Progenitor cell of endocrine pancreas (in vitro differentiated cells): ENCODE results near the gene PDE7B. TPM values are rescaled to one million over a fixed set of nuclear protein-coding genes. Genes with fewer than 3 reads are reported as not detected.
A peak's percentile ranks its signal among the peaks of the same experiment; 100 is the strongest.
"Not testable (repeated sequence)": the region's sequence is repeated elsewhere in the genome, so short reads cannot be mapped to it uniquely, and the experiment has no call there.

ENCODE experiments used
- DNase-seq: peaks from one replicate; pipeline ENCODE4 v3.0.0; 2021; ENCODE audit warnings: low spot score; ENCODE audit not compliant: unreplicated experiment
- H3K27ac Mint-ChIP-seq: 2 replicates; pipeline ENCODE4 v1.8.0; 2021; ENCODE audit warnings: mild to moderate bottlenecking, moderate library complexity, mixed read lengths
- H3K27me3 Mint-ChIP-seq: 2 replicates; pipeline ENCODE4 v1.8.0; 2021; ENCODE audit warnings: mixed read lengths
- H3K36me3 Mint-ChIP-seq: 2 replicates; pipeline ENCODE4 v1.8.0; 2022; ENCODE audit warnings: mixed read lengths; ENCODE audit not compliant: insufficient read depth
- H3K4me1 Mint-ChIP-seq: 2 replicates; pipeline ENCODE4 v1.8.0; 2021; ENCODE audit warnings: low read depth, mixed read lengths
- H3K4me3 Mint-ChIP-seq: 2 replicates; pipeline ENCODE4 v1.8.0; 2021; ENCODE audit warnings: low read depth, mild to moderate bottlenecking, moderate library complexity, mixed read lengths
- H3K9me3 Mint-ChIP-seq: 2 replicates; pipeline ENCODE4 v1.8.0; 2021; ENCODE audit warnings: low read depth, mixed read lengths
- CTCF ChIP-seq: fragments of 200-600 bp; sonication (generic); IDR thresholded peaks from one replicate; pipeline ENCODE4 v1.5.0; 2021; ENCODE audit warnings: antibody characterized with exemption, mild to moderate bottlenecking; ENCODE audit not compliant: unreplicated experiment
- total RNA-seq: library from RNA; stranded (reverse); gene quantifications from 2 replicates; pipeline ENCODE4 v1.2.1, GENCODE V29; 2021

The PDE7B gene
- total RNA-seq, 1 donor from 2014 or later, result 0.07 TPM

- no peak for TF ChIP-seq CTCF
- Mint-ChIP-seq H3K27ac (no peak overlapping the region), H3K4me1 (peaks cover 16% of the 10 kb centered on the region), H3K9me3 (no peaks in the 10 kb centered on the region), H3K4me3 (no peak overlapping the region), H3K36me3 (no peaks in the 10 kb centered on the region), H3K27me3 (no peaks in the 10 kb centered on the region)
- no peak for DNase-seq
These were observed 283.2 kb downstream of the PDE7B start for GRCh38 chr6:136134751-136135150.

- Mint-ChIP-seq H3K4me3 (no peak overlapping the region), H3K27me3 (no peaks in the 10 kb centered on the region), H3K27ac (no peak overlapping the region), H3K4me1 (peaks cover 16% of the 10 kb centered on the region), H3K36me3 (peaks cover 2% of the 10 kb centered on the region), H3K9me3 (no peaks in the 10 kb centered on the region)
- DNase-seq, result no peak
- no peak for TF ChIP-seq CTCF
These were observed 284.8 kb downstream of the PDE7B start for GRCh38 chr6:136136274-136136673.

- Mint-ChIP-seq H3K4me1 (peaks cover 14% of the 10 kb centered on the region), H3K36me3 (peaks cover 7% of the 10 kb centered on the region), H3K27me3 (no peaks in the 10 kb centered on the region), H3K4me3 (no peak overlapping the region), H3K27ac (peak overlapping the region; percentile 34), H3K9me3 (peaks cover 7% of the 10 kb centered on the region)
- DNase-seq, result no peak
- TF ChIP-seq CTCF, result no peak
These were observed 285.6 kb downstream of the PDE7B start for GRCh38 chr6:136137008-136137692.

GRCh38 chr6:136137739-136138402 lies 286.4 kb downstream of the PDE7B start:
- no peak for TF ChIP-seq CTCF
- peak overlapping the region; percentile 76 for H3K27ac Mint-ChIP-seq

GRCh38 chr6:136139111-136139510 lies 287.6 kb downstream of the PDE7B start:
- H3K4me3 Mint-ChIP-seq, H3K27ac Mint-ChIP-seq, H3K9me3 Mint-ChIP-seq, H3K36me3 Mint-ChIP-seq, DNase-seq, H3K27me3 Mint-ChIP-seq: not testable (repeated sequence)
- H3K4me1 Mint-ChIP-seq, result peaks cover 12% of the 10 kb centered on the region

More at GRCh38 chr6:136137739-136138402, 286.4 kb downstream of the PDE7B start:
- Mint-ChIP-seq H3K4me3 (no peak overlapping the region), H3K4me1 (peaks cover 14% of the 10 kb centered on the region), H3K27me3 (no peaks in the 10 kb centered on the region), H3K36me3 (peaks cover 9% of the 10 kb centered on the region), H3K9me3 (peaks cover 10% of the 10 kb centered on the region)
- DNase-seq, result no peak
